B cell (primary cell): Measurements from ENCODE around the gene AGBL4.

ENCODE experiments used
- CTCF ChIP-seq: fragments of 200-600 bp; IDR thresholded peaks from one replicate; pipeline ENCODE4 v1.8.0; 2022; ENCODE audit warnings: antibody characterized with exemption, mild to moderate bottlenecking
- EZH2 ChIP-seq: IDR thresholded peaks from 2 replicates; pipeline ENCODE4 v1.6.1; 2012; ENCODE audit warnings: borderline replicate concordance, low read depth, mild to moderate bottlenecking, moderate library complexity, low read length; ENCODE audit not compliant: insufficient read depth, poor library complexity, severe bottlenecking

- TF ChIP-seq CTCF (no peak), EZH2 (no peak)
Observed at GRCh38 chr1:48547561-48548220, 1476.1 kb downstream of the AGBL4 start.
